AG10803 (cell line): Measurements from ENCODE around the gene SLC1A2.

Experiments used
- DNase-seq: peaks from one replicate; pipeline ENCODE4 v3.0.0; 2010; ENCODE audit warnings: low read depth
- H3K4me3 ChIP-seq: 2 replicates; pipeline ENCODE4 v1.5.1; 2011; ENCODE audit warnings: mild to moderate bottlenecking, low read length, control low read depth
- TF ChIP-seq, protein P1 (sequence below): conservative IDR thresholded peaks from 2 replicates; pipeline ENCODE4 v1.5.1; 2011; ENCODE audit warnings: mild to moderate bottlenecking, low read length, control low read depth, inconsistent platforms

SLC1A2 gene

DNA sequence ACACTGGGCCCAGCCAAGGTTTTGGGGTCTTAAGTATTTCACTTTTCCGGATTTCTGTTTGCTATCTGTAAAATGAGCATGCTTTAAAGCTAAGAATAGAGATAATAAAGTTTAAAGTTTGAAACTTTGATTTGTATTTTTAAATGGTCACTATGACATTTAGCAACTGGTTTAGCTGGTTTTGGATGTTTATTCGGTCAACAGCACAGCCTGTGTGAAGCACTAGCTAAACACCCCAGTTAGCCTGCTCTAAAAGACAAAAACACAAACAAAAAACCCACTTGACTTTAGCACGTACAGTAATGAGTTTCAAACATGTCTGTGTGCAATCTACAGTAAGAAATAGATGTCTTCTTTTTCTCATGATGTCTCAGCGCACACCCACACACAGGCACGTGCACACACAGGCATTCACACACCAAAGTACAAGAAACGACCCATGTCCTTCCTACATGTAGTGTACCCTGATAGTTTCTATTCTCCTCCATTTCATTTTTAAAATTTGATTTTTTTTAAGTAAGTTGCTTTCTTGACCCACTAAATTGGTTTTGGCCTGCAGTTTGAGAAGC, 29.4 kb downstream of the SLC1A2 start:
- H3K4me3 ChIP-seq, result no peak overlapping the region
- no peak for DNase-seq
- TF ChIP-seq, protein P1, sequence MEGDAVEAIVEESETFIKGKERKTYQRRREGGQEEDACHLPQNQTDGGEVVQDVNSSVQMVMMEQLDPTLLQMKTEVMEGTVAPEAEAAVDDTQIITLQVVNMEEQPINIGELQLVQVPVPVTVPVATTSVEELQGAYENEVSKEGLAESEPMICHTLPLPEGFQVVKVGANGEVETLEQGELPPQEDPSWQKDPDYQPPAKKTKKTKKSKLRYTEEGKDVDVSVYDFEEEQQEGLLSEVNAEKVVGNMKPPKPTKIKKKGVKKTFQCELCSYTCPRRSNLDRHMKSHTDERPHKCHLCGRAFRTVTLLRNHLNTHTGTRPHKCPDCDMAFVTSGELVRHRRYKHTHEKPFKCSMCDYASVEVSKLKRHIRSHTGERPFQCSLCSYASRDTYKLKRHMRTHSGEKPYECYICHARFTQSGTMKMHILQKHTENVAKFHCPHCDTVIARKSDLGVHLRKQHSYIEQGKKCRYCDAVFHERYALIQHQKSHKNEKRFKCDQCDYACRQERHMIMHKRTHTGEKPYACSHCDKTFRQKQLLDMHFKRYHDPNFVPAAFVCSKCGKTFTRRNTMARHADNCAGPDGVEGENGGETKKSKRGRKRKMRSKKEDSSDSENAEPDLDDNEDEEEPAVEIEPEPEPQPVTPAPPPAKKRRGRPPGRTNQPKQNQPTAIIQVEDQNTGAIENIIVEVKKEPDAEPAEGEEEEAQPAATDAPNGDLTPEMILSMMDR, result peak; percentile 9; the same call in 1 of the 2 replicates

DNA sequence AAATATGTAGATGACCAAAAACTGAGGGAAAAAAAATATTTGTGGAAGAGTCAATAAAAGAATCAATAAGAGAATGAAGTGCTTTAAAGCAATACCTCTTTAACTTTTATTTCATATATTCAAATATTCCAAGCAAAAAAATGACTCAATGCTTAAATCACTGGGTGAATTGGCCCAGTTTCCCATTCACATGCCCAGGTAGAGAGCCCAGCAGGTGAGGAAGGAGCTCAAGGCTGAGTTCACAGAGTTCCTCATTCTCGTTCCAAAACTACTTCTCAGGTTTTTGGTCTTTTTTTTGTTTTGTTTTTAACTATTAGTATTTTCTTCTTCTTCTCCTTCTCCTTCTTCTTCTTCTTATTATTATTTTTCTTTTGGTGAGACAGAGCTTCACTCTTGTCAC, 30.2 kb downstream of the SLC1A2 start:
- TF ChIP-seq, protein P1, result no peak
- no peak for DNase-seq
- no peak overlapping the region for H3K4me3 ChIP-seq

DNA sequence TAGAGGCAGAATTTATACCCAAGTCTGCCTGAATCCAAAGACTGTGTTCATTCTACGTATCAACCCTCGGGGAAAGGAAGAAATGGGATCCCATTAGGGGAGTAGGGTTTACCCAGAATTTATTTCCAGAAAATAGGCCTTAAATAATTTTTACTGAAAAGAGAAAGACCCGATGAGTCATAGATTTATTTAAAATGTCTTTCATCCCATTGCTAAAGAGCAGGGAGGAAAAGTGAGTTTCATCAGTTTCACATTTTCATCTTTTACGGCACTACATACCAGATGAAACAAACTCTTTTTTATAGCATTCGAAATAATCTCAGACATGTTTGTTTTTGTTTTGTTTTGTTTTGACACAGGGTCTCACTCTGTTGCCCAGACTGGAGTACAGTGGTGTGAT, 31.3 kb downstream of the SLC1A2 start:
- TF ChIP-seq, protein P1, result no peak
- H3K4me3 ChIP-seq, result no peak overlapping the region
- DNase-seq, result peak; percentile 29

DNA sequence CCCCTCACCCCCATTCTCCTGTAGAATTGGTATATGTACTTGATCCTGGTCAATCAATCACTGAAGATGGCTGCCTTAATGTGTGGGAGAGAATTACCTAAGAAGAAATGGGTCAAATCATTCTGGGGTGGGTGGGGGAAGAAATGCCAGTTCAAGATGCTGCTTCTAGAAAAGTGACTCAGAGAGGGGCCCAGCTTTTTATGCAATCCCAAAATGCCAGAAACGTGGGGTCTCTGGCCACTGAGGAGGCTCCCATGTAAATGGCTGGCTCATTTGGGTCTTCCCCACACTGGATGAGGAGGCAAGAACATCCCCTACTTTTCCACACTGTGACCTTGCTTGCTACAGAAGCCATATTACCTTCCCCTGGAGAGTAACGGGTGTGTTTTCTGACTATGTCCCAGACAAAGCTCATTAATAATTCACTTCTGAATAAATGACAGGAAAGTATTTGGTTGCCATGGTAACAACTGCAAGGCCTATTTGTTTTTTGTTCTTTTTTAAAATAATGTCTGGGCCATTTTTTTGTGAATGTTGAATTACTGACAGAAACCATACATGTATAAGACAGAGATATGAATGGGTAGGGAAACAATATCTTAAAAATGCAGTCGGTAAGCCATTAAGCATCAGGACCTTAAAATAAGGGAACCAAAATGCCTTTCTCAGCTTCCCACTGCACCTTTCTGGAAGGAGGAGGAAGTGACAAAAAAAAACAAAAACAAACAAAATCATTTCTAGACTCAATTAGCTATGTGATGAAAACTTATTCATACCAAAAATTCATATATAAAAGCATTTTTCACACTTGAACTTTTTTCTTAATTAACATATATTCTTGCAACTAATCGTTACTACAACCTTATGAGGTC, 32.0 kb downstream of the SLC1A2 start:
- H3K4me3 ChIP-seq, result no peak overlapping the region
- no peak for DNase-seq
- TF ChIP-seq, protein P1, result no peak

DNA sequence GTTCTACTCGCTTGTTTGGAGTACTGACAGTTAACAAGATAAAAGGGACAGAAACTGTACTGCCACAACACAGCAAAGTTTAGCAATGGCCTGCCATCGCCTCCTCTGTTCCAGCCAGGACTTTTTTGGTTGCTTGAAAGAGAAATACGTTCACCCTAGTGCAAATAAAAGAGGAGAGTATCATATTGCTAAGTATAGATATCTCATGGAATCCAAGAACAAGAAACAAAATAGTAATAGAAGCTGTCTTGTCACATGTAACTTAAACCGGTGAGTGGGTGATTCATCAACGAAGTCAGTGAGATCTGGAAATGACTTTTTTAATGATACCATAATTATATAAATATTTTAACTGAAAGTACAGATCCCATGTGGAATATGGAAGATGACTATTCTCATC, 35.4 kb downstream of the SLC1A2 start:
- TF ChIP-seq, protein P1, result no peak
- H3K4me3 ChIP-seq, result no peak overlapping the region
- no peak for DNase-seq

DNA sequence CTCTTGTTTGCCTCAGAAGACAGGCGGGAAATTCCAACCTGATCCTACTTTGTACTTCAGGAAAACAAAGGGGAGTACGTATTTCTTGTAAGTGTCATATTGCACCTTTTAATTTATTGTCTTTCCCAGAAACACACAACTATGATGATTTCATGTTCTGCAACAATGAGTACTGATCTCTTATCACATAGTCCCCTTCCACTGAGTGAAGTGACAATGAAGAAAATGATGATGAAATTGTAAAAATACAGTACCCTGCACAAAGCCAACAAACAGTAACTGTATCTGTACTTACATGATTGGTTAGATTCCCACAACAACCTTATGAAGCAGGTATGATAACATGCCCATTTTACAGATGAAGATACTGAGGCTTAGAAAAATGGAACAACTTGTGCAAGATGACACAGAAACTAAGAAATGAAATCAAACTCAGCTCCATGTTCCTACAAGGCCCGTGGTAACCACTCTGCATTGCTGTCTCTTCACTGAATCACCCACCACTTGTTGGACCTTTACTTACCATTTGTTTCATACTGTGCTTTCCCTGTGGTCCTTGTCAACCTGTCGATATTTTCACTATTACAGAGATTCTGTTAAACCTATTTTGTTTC, 37.5 kb downstream of the SLC1A2 start:
- TF ChIP-seq, protein P1, result no peak
- no peak for DNase-seq
- no peak overlapping the region for H3K4me3 ChIP-seq
